Gastrocnemius medialis (tissue), 4 donors: ENCODE results near the gene SLC36A3. TPM values are rescaled to one million over a fixed set of nuclear protein-coding genes. Genes with fewer than 3 reads are reported as not detected.
A peak's percentile ranks its signal among the peaks of the same experiment; 100 is the strongest.

Experiments used
- ATAC-seq, 2 donors: fragments of 150-250 bp; one replicate each; pipeline ENCODE4 v1.9.1; 2016
- DNase-seq, 2 donors: peaks; one replicate each; pipeline ENCODE4 v3.0.0-alpha.2; 2019
- H3K27ac ChIP-seq, 4 donors: fragments of 200-600 bp; sonication (generic); 1 replicate in 1 of 4; 2 replicates in 3 of 4; pipeline ENCODE4 v1.5.1; 2016 to 2018; ENCODE audit warnings: mild to moderate bottlenecking in 2 of 4, moderate library complexity in 1 of 4
- H3K27me3 ChIP-seq, 3 donors: fragments of 200-600 bp; sonication (generic) in 2 of 3; 1 replicate in 1 of 3; 2 replicates in 2 of 3; pipeline versions ENCODE4 v1.5.1 to v1.6.0; 2016 to 2019; ENCODE audit warnings: mild to moderate bottlenecking in 1 of 3, moderate library complexity in 1 of 3
- H3K36me3 ChIP-seq, 2 donors: fragments of 200-600 bp; sonication (generic) in 1 of 2; one replicate each; pipeline ENCODE4 v1.5.1; 2017 to 2018
- H3K4me1 ChIP-seq, 2 donors: fragments of 200-600 bp; sonication (generic) in 1 of 2; one replicate each; pipeline ENCODE4 v1.5.1; 2016 to 2017; ENCODE audit warnings: mild to moderate bottlenecking in 2 of 2
- H3K4me3 ChIP-seq, 4 donors: fragments of 200-600 bp; sonication (generic) in 3 of 4; 1 replicate in 1 of 4; 2 replicates in 3 of 4; pipeline ENCODE4 v1.5.1; 2016 to 2019; ENCODE audit warnings: mild to moderate bottlenecking in 2 of 4
- H3K9me3 ChIP-seq, 3 donors: fragments of 200-600 bp; sonication (generic) in 2 of 3; 1 replicate in 1 of 3; 2 replicates in 2 of 3; pipeline ENCODE4 v1.5.1; 2016 to 2019
- POLR2A ChIP-seq, 2 donors: fragments of 450-650 bp; IDR thresholded peaks; one replicate each; pipeline ENCODE4 v1.6.1; 2017; ENCODE audit warnings: antibody characterized with exemption in 2 of 2, mild to moderate bottlenecking in 2 of 2, moderate library complexity in 2 of 2
- in situ Hi-C, 4 donors: fragments of 200-750 bp; cut with MboI; loops; one replicate each; pipeline versions ENCODE4 v1.15.0 to v1.8.0; 2017; ENCODE audit warnings: low sequenced_read_pairs in 4 of 4
- intact Hi-C: fragments of 100-400 bp; cut with DNase I; formaldehyde crosslinking; loops from one replicate; pipeline ENCODE4 v1.15.1; 2023; ENCODE audit warnings: low total_unique reads
- total RNA-seq, 4 donors: library from RNA; depleted of rRNA; stranded (reverse); fragments of >200 nt; gene quantifications; one replicate each; pipeline versions ENCODE4 v1.1.0 to v1.2.3, GENCODE V29; 2016
- TF ChIP-seq, protein P1 (sequence below), 5 experiments: fragments of 450-650 bp in 3 of 5; fragments of 200-600 bp in 2 of 5; sonication (generic) in 2 of 5; IDR thresholded peaks in 4 of 5; conservative IDR thresholded peaks in 1 of 5; 1 replicate in 4 of 5; 2 replicates in 1 of 5; pipeline ENCODE4 v1.5.1; 2016 to 2019; ENCODE audit warnings: antibody characterized with exemption in 5 of 5, mild to moderate bottlenecking in 3 of 5, moderate library complexity in 3 of 5

Gene SLC36A3
- total RNA-seq, 4 donors from 2014 or later = not detected

DNA sequence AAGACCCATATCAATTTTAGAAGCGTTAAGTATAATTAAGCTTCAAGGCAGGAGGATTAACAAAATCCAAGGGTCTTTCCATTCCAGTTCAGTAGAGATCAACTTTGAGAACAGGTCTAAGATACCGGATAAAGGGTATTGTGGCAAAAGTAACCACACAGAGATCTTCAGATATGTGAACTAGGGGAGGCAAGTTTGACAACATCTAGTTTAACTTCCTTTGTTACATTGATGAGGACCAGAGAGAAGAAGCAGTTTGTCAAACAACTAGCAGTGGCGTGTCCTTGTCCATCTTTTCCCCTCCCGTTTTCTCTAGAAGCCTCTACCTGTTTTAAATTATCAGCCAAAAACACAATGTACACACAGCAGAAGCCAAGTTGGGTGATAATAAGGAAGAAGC lies 35.2 kb upstream of the SLC36A3 start:
- Histone ChIP-seq H3K27me3 (no peaks in the 10 kb centered on the region), H3K4me1 (peaks cover 2 to 9% of the 10 kb centered on the region in 2 donors), H3K9me3 (no peaks in the 10 kb centered on the region), H3K4me3 (no peak overlapping the region), H3K36me3 (peaks cover 0 to 66% of the 10 kb centered on the region in 2 donors), H3K27ac (peak overlapping the region; percentile 28 to 96 (median 62))
- intact Hi-C loops (no loop called here), in situ Hi-C loops (no loop called here)
- no peak for ATAC-seq
- no peak for DNase-seq
- TF ChIP-seq POLR2A (IDR thresholded peaks at IDR 0.05) = no peak
- TF ChIP-seq, protein P1, sequence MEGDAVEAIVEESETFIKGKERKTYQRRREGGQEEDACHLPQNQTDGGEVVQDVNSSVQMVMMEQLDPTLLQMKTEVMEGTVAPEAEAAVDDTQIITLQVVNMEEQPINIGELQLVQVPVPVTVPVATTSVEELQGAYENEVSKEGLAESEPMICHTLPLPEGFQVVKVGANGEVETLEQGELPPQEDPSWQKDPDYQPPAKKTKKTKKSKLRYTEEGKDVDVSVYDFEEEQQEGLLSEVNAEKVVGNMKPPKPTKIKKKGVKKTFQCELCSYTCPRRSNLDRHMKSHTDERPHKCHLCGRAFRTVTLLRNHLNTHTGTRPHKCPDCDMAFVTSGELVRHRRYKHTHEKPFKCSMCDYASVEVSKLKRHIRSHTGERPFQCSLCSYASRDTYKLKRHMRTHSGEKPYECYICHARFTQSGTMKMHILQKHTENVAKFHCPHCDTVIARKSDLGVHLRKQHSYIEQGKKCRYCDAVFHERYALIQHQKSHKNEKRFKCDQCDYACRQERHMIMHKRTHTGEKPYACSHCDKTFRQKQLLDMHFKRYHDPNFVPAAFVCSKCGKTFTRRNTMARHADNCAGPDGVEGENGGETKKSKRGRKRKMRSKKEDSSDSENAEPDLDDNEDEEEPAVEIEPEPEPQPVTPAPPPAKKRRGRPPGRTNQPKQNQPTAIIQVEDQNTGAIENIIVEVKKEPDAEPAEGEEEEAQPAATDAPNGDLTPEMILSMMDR (IDR thresholded peaks at IDR 0.05 in 4 of 5, conservative IDR thresholded peaks at IDR 0.05 in 1 of 5) = no peak

DNA sequence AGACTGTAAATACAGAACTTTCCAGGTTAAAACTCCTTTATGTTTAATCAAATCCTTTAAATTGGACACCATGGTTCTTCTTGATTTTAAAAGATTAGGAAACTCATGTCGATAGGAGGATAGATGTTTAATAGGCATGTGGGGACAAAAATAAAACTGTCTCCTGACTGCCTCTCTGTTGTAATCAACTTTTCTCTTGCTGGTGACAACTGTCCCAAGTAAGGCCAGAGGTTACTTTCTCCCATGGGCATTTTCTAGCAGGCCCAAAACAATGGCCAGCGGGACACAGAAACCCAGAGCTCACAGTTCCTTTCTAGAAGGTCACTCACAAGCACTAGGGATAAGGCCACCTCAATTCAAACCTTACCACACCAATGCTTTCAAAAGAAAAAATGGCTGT lies 29.3 kb upstream of the SLC36A3 start:
- Histone ChIP-seq H3K36me3 (peaks cover 0 to 78% of the 10 kb centered on the region in 2 donors), H3K27ac (peak overlapping the region; percentile 58 to 96 (median 67)), H3K27me3 (no peaks in the 10 kb centered on the region), H3K4me3 (no peak overlapping the region), H3K4me1 (peaks cover 0 to 3% of the 10 kb centered on the region in 2 donors), H3K9me3 (no peaks in the 10 kb centered on the region)
- DNase-seq (no peak), ATAC-seq (peak; percentile 59 to 76)
- intact Hi-C loops (no loop called here), in situ Hi-C loops (no loop called here)
- TF ChIP-seq, protein P1 (IDR thresholded peaks at IDR 0.05 in 4 of 5, conservative IDR thresholded peaks at IDR 0.05 in 1 of 5) = no peak
- TF ChIP-seq POLR2A (IDR thresholded peaks at IDR 0.05) = no peak

DNA sequence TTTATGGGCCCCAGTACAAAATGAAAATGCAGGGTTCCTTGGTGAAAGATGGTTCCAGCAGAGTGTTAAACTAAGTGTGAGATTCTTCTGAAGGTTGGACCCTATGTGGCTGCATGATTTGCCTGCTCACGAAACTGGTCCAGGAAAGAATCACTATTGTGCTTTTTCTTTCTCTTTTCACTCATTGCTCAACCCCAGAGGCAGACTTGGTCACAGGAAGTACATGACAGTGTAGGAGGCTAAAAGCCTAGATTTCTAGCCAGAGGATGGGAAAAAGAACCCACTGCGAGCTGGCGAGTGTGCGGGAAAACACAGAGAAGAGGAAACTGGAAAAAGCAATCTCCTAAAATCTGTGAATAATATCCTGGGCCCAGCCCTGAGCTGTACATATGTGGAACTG lies 25.2 kb upstream of the SLC36A3 start:
- ATAC-seq (no peak), DNase-seq (no peak)
- TF ChIP-seq, protein P1 (IDR thresholded peaks at IDR 0.05 in 4 of 5, conservative IDR thresholded peaks at IDR 0.05 in 1 of 5) = no peak
- no peak for TF ChIP-seq POLR2A (IDR thresholded peaks at IDR 0.05)
- intact Hi-C loops = no loop called here
- Histone ChIP-seq H3K27ac (peak overlapping the region in 2 of 4 donors; percentile 37 to 49), H3K36me3 (peaks cover 0 to 90% of the 10 kb centered on the region in 2 donors), H3K9me3 (no peaks in the 10 kb centered on the region), H3K27me3 (no peaks in the 10 kb centered on the region), H3K4me1 (peaks cover 0 to 3% of the 10 kb centered on the region in 2 donors), H3K4me3 (no peak overlapping the region)
- in situ Hi-C loops = no loop called here

DNA sequence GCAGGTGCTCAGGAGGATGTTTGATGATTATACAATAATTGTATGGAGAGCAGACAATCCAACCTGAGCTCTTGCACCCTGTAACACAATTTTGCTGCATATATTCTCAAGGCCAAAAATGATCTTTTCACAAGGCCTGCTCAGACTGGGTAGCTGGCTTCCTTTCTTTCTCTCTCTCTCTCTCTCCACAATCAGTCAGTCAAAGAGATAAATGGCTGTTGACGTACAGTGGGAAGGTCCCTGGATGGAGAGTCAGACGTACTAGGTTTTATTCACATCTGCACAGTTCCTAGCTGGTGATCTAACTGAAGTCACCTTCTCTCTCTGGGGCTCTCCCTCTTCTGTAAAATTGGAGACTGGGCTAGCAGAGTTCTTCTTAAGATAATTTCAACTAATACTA lies 24.0 kb upstream of the SLC36A3 start:
- intact Hi-C loops = no loop called here
- peaks cover 0 to 90% of the 10 kb centered on the region in 2 donors for H3K36me3 ChIP-seq
- peaks cover under 1 to 3% of the 10 kb centered on the region in 2 donors for H3K4me1 ChIP-seq
- H3K4me3 ChIP-seq = no peak overlapping the region
- no peak for TF ChIP-seq POLR2A (IDR thresholded peaks at IDR 0.05)
- TF ChIP-seq, protein P1 (IDR thresholded peaks at IDR 0.05 in 4 of 5, conservative IDR thresholded peaks at IDR 0.05 in 1 of 5) = no peak
- H3K9me3 ChIP-seq = no peaks in the 10 kb centered on the region
- DNase-seq (no peak), ATAC-seq (no peak)
- in situ Hi-C loops = no loop called here
- no peaks in the 10 kb centered on the region for H3K27me3 ChIP-seq
- peak overlapping the region in 1 of 4 donors; percentile 37 for H3K27ac ChIP-seq

DNA sequence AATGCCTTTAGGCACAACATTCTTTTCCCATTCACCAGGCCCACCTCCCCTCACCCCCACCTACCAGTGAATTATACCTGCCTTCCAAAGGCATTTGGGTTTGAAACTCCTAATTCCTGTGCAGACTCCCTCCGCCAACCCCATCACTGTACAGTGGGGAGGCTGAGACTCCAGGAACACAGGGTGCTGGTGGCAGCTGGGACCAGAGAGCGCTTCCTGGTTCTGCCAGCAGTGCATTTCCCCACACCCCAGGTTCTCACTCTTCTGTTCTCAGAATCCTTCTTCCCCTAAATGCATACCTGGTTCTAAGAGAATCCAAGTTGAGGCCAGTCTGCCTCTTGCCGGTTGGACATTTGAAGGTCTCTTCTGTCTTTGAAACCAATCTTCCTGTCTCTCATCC lies 22.7 kb upstream of the SLC36A3 start:
- DNase-seq (no peak), ATAC-seq (no peak)
- Histone ChIP-seq H3K27me3 (no peaks in the 10 kb centered on the region), H3K9me3 (no peaks in the 10 kb centered on the region), H3K27ac (peak overlapping the region in 2 of 4 donors; percentile 37), H3K4me3 (no peak overlapping the region), H3K4me1 (peaks cover 8 to 11% of the 10 kb centered on the region in 2 donors), H3K36me3 (peaks cover 0 to 81% of the 10 kb centered on the region in 2 donors)
- in situ Hi-C loops = no loop called here
- no peak for TF ChIP-seq POLR2A (IDR thresholded peaks at IDR 0.05)
- TF ChIP-seq, protein P1 (IDR thresholded peaks at IDR 0.05 in 4 of 5, conservative IDR thresholded peaks at IDR 0.05 in 1 of 5) = no peak
- intact Hi-C loops = no loop called here
